Stimulated activated naive CD8-positive, alpha-beta T cell treated with anti-CD3 and anti-CD28 coated beads, Interleukin-15, amount 100 ng/mL, for 72 hours (primary cell): ENCODE measurements around the gene CLTA.

ENCODE experiments used
- ATAC-seq: fragments of 150-1000 bp; cut with Tn5 transposase; 2 replicates; pipeline ENCODE4 v1.10.0; 2021; ENCODE audit warnings: mild to moderate bottlenecking, moderate library complexity
- DNase-seq, 2 donors: peaks; one replicate each; pipeline ENCODE4 v3.0.0; 2021 to 2022
- H3K27ac Mint-ChIP-seq, 2 donors: one replicate each; pipeline ENCODE4 v1.8.0; 2022; ENCODE audit warnings: mild to moderate bottlenecking in 2 of 2, mixed read lengths in 2 of 2, moderate library complexity in 2 of 2
- H3K27me3 Mint-ChIP-seq: one replicate; pipeline ENCODE4 v1.8.0; 2022; ENCODE audit warnings: mixed read lengths
- H3K4me1 Mint-ChIP-seq: one replicate; pipeline ENCODE4 v1.8.0; 2022; ENCODE audit warnings: mild to moderate bottlenecking, mixed read lengths
- H3K4me3 Mint-ChIP-seq, 2 donors: one replicate each; pipeline ENCODE4 v1.8.0; 2022; ENCODE audit warnings: mild to moderate bottlenecking in 2 of 2, mixed read lengths in 2 of 2, moderate library complexity in 1 of 2
- H3K9me3 Mint-ChIP-seq, 2 donors: one replicate each; pipeline ENCODE4 v1.8.0; 2022; ENCODE audit warnings: mixed read lengths in 2 of 2

CLTA gene

GRCh38 chr9:36192196-36192595, 1.5 kb downstream of the CLTA start:
- Mint-ChIP-seq H3K27ac (no peak overlapping the region), H3K4me1 (peaks cover 50% of the 10 kb centered on the region), H3K27me3 (peaks cover 14% of the 10 kb centered on the region), H3K9me3 (no peaks in the 10 kb centered on the region), H3K4me3 (peak overlapping the region; percentile 87 to 97)
- ATAC-seq = no peak
- no peak for DNase-seq

GRCh38 chr9:36193023-36193422, 2.3 kb downstream of the CLTA start:
- Mint-ChIP-seq H3K27me3 (peaks cover 14% of the 10 kb centered on the region), H3K4me1 (peaks cover 50% of the 10 kb centered on the region), H3K27ac (no peak overlapping the region), H3K9me3 (no peaks in the 10 kb centered on the region), H3K4me3 (peak overlapping the region; percentile 87 to 97)
- DNase-seq (no peak), ATAC-seq (no peak)

DNA sequence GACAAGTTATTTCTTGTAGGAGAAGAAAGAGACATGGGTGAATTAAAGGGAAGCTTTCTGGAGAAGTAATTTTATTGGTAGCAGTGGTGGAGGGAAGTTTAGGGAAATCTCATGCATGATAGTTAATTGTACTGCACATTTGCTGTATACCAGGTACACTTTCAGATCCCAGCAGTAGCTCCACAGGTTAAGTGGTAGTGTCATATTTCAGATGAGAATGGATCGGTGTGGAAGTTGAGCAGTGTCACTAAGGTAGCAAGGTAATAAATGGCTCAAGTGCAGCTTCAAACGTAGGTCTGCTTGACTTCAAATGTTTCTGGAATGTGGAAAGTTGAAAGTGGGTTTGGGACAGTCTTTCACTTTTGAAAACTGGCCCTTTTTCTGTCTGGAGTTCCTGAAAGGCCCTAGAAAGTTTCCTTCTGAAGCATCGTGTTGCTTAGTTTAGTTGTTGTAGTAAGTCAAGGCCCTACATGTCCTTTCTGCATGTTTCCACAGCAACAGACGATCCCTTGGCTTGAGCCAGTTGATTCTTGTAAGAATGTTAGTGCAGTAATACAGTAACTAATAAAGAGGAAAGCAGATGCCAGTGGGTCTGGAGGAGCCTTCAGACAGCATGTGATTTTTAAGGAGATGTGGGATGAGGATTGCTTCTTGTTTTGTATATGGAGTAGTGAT, 3.7 kb downstream of the CLTA start:
- no peaks in the 10 kb centered on the region for H3K9me3 Mint-ChIP-seq
- no peak for ATAC-seq
- peaks cover 50% of the 10 kb centered on the region for H3K4me1 Mint-ChIP-seq
- no peaks in the 10 kb centered on the region for H3K27me3 Mint-ChIP-seq
- peak overlapping the region in 1 of 2 donors; percentile 83 for H3K27ac Mint-ChIP-seq
- no peak for DNase-seq
- H3K4me3 Mint-ChIP-seq = peak overlapping the region; percentile 22 to 34

- H3K4me1 Mint-ChIP-seq = peaks cover 46% of the 10 kb centered on the region
- ATAC-seq = no peak
- H3K4me3 Mint-ChIP-seq = no peak overlapping the region
- no peak for DNase-seq
- no peak overlapping the region for H3K27ac Mint-ChIP-seq
- H3K9me3 Mint-ChIP-seq = no peaks in the 10 kb centered on the region
- H3K27me3 Mint-ChIP-seq = no peaks in the 10 kb centered on the region
These were observed 14.3 kb downstream of the CLTA start for GRCh38 chr9:36204906-36205547.

DNA sequence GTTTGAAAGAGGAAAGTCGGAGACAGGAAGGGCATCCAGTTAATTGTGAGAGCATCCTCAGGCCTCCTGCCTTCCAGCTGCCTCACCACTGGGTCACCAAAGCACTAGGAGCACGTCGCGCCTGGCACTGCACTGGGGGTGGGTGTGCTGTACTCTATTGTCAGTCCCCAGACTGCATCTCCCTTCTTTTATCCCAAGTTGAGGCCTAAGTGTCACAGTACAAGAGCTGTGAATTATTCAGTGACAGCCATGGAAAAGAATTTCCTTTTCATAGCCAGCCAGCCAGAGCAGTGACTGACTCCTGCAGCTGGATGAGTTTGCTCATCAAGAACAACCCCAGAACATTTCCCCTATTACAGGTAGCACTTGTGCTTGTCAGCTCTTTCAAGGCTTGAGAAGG, 16.3 kb downstream of the CLTA start:
- ATAC-seq (no peak), DNase-seq (no peak)
- H3K4me3 Mint-ChIP-seq = no peak overlapping the region
- H3K27me3 Mint-ChIP-seq = no peaks in the 10 kb centered on the region
- peak overlapping the region; percentile 81 to 93 for H3K27ac Mint-ChIP-seq
- H3K9me3 Mint-ChIP-seq = no peaks in the 10 kb centered on the region
- peaks cover 46% of the 10 kb centered on the region for H3K4me1 Mint-ChIP-seq

DNA sequence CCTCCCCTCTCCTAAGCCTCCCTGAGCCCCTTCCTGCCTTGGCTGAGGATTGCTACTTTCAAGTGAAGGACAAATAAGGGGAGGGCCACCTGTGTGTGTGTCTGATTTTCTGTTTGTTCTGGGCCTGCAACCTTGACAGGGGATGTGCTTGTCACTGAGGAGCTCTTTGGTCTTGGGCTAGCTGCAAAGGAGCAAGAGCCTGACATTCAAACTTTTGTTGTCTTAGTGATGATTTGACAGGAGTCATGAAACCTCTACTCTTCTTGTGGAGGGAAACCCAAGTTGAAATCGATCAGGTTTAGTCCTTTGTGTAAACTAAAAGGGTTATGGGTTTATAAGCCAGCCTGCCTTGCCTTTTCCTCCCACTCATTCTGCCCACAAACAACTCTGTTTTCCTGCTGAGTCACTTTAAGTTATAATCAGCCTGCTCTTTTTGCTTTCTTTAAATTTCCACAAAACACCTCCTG, 16.9 kb downstream of the CLTA start:
- H3K27ac Mint-ChIP-seq = peak overlapping the region; percentile 93 to 96
- peaks cover 46% of the 10 kb centered on the region for H3K4me1 Mint-ChIP-seq
- no peaks in the 10 kb centered on the region for H3K9me3 Mint-ChIP-seq
- no peak for DNase-seq
- ATAC-seq = peak; percentile 66
- no peaks in the 10 kb centered on the region for H3K27me3 Mint-ChIP-seq
- peak overlapping the region; percentile 13 to 16 for H3K4me3 Mint-ChIP-seq

GRCh38 chr9:36208521-36209253, 18.0 kb downstream of the CLTA start:
- ATAC-seq = peak; percentile 31
- H3K27me3 Mint-ChIP-seq = no peaks in the 10 kb centered on the region
- H3K27ac Mint-ChIP-seq = peak overlapping the region; percentile 93 to 96
- DNase-seq = no peak
- H3K9me3 Mint-ChIP-seq = no peaks in the 10 kb centered on the region
- H3K4me3 Mint-ChIP-seq = no peak overlapping the region
- H3K4me1 Mint-ChIP-seq = peaks cover 56% of the 10 kb centered on the region

- Mint-ChIP-seq H3K27me3 (no peaks in the 10 kb centered on the region), H3K4me1 (peaks cover 51% of the 10 kb centered on the region), H3K4me3 (no peak overlapping the region), H3K27ac (peak overlapping the region in 1 of 2 donors; percentile 4), H3K9me3 (no peaks in the 10 kb centered on the region)
- DNase-seq (no peak), ATAC-seq (no peak)
These were observed 20.0 kb downstream of the CLTA start for GRCh38 chr9:36210722-36211121.

GRCh38 chr9:36211510-36211909, 20.8 kb downstream of the CLTA start:
- Mint-ChIP-seq H3K4me1 (peaks cover 43% of the 10 kb centered on the region), H3K4me3 (no peak overlapping the region), H3K27ac (no peak overlapping the region)

DNA sequence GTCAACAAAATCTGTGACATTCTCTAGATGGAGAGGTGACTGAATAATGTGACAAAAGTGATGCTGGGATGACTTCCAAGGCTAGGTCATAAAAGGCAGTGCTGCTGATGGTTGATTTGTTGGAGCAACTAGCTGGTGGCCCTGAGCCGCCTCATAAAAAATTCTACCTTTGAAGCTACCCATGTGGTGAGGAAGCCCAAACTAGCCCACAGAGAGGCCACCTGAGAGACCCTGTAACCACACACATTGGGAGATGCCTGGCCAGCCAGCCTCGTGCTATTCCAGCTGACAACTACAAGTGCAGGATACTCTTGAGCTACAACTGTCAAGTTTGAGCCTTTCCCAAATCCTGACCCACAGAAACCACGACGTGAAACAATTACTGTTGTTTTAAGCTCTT, 22.7 kb downstream of the CLTA start:
- DNase-seq (no peak), ATAC-seq (no peak)
- H3K9me3 Mint-ChIP-seq = no peaks in the 10 kb centered on the region
- no peak overlapping the region for H3K4me3 Mint-ChIP-seq
- H3K27me3 Mint-ChIP-seq = no peaks in the 10 kb centered on the region
- peaks cover 42% of the 10 kb centered on the region for H3K4me1 Mint-ChIP-seq
- H3K27ac Mint-ChIP-seq = peak overlapping the region in 1 of 2 donors; percentile 88

More at GRCh38 chr9:36211510-36211909, 20.8 kb downstream of the CLTA start:
- ATAC-seq = no peak
- no peaks in the 10 kb centered on the region for H3K9me3 Mint-ChIP-seq
- DNase-seq = no peak
- H3K27me3 Mint-ChIP-seq = no peaks in the 10 kb centered on the region

DNA sequence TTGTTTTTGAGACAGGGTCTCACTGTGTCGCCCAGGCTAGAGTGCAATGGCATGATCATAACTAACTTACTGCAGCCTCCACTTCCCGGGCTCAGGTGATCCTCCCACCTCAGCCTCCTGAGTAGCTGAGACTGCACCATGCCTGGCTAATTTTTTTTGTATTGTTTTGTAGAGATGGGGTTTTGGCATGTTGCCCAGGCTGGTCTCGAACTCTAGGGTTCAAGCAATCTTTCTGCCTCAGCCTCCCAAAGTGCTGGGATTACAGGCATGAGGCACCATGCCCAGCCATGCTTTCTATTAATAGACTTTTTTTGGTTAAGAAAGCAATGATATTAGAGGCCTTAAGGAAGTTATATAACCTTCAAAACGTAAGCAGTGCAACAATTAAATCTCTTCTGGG, 23.3 kb downstream of the CLTA start:
- Mint-ChIP-seq H3K9me3 (no peaks in the 10 kb centered on the region), H3K27me3 (no peaks in the 10 kb centered on the region), H3K4me1 (peaks cover 42% of the 10 kb centered on the region), H3K4me3 (no peak overlapping the region), H3K27ac (no peak overlapping the region)
- no peak for ATAC-seq
- DNase-seq = no peak

DNA sequence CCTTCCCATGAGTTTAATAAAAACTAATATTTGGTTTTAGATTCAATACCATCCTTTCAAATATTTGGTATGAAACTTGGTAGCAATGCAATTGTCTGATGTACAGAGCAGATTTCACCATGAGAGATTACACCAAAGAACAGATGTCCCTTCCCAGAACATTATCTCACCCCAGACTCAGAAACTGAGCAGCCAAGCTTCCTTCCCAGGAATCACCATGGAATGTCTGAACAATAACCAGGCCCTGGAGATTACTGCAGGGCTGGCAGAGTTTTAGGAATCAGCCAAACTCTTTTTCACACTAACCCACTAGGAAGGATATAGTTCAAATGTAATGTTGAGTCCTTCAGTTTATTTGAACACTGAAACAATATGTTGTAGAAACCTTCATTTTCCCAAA, 23.9 kb downstream of the CLTA start:
- Mint-ChIP-seq H3K27ac (no peak overlapping the region), H3K4me1 (peaks cover 41% of the 10 kb centered on the region)

DNA sequence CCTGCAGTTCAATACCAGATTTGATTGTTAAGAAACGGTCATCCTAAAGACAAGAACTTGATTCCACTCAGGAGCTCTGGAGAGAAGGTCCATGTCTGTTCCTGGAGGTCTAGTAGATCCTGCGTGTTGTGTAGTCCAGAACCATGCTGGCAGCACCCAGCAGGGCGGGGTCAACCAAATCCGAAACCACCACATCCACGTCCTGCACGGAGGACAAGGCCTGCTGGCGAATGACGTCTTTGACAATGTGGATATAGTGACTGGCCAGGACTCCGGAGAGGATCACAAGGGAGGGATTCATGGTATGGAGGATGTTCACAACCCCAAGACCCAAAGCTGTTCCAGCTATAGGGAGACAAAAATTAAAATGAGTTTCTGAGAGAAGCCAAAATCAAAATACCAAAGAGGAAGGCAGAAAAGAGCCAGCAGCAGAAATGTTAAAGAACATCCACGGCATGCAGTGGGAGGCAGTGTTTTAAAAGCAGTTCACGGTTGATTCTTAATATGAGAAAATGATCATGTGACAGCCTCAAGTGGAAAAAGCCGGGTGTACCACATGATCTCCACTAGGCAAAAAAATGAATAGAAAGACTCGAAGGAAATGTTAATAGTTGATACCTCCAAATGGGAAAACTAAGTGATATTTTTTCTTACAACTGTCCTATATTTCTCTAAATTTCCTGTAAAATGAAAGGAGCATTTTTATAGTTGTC, 26.7 kb downstream of the CLTA start:
- Mint-ChIP-seq H3K9me3 (no peaks in the 10 kb centered on the region), H3K4me3 (peak overlapping the region; percentile 6 to 37), H3K4me1 (peaks cover 39% of the 10 kb centered on the region), H3K27ac (peak overlapping the region; percentile 53 to 93), H3K27me3 (no peaks in the 10 kb centered on the region)
- DNase-seq = no peak
- ATAC-seq = no peak

More for the DNA sequence above, 23.9 kb downstream of the CLTA start:
- H3K4me3 Mint-ChIP-seq = no peak overlapping the region
- no peaks in the 10 kb centered on the region for H3K9me3 Mint-ChIP-seq
- H3K27me3 Mint-ChIP-seq = no peaks in the 10 kb centered on the region
- no peak for DNase-seq
- ATAC-seq = no peak

- Mint-ChIP-seq H3K9me3 (peaks cover 5% of the 10 kb centered on the region in 2 donors), H3K4me3 (peak overlapping the region in 1 of 2 donors; percentile 63), H3K27me3 (no peaks in the 10 kb centered on the region), H3K27ac (peak overlapping the region; percentile 59 to 93), H3K4me1 (peaks cover 35% of the 10 kb centered on the region)
- no peak for ATAC-seq
- DNase-seq = no peak
These were observed 27.3 kb downstream of the CLTA start for GRCh38 chr9:36218011-36218410.

DNA sequence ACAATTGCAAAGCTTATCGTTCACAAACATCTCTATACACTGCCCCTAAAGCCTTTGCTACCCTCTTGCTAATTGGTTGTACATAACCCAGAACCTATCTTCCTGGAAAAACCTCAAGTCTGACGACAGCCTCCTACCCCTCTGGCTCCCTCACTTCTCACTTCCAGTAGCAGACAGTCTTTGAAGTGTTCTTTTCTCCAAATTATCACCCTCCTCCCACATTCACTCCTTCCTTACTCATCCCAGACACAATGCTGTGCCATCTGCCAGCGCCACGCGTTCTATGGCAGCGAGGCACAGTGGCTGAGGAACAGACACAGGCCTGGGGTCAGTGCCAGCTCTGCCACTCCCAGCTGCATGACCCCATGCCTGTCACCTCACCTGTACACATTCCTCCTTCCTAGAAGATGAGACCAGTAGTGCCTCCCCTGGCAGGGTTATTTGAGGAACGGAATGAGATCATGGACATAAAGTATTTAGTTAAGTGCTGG, 27.7 kb downstream of the CLTA start:
- Mint-ChIP-seq H3K9me3 (peaks cover 6% of the 10 kb centered on the region in 2 donors), H3K27ac (peak overlapping the region; percentile 59 to 93), H3K4me1 (peaks cover 30% of the 10 kb centered on the region), H3K27me3 (no peaks in the 10 kb centered on the region), H3K4me3 (peak overlapping the region; percentile 14 to 63)
- DNase-seq (peak; percentile 18 to 19), ATAC-seq (peak; percentile 93)
